HEK293T (cell line): Measurements from ENCODE around the gene CINP.

Experiments
- CTCF ChIA-PET: fragments of 350-600 bp; formaldehyde crosslinking; extraction: SDS; loops from one replicate; lab custom pipeline; 2021; ENCODE audit warnings: antibody characterized with exemption, inconsistent platforms; lab: Yijun Ruan, JAX
- POLR2A ChIA-PET: fragments of 350-600 bp; formaldehyde crosslinking; extraction: SDS; loops from one replicate; lab custom pipeline; 2020; ENCODE audit warnings: antibody characterized with exemption, inconsistent platforms; lab: Yijun Ruan, JAX
- DNase-seq: peaks from one replicate; pipeline ENCODE4 v3.0.0; 2012; ENCODE audit warnings: mixed read lengths; ENCODE audit errors: extremely low spot score
- ARNT ChIP-seq: fragments of 450-650 bp; IDR thresholded peaks from 2 replicates; pipeline ENCODE4 v1.6.1; 2017; ENCODE audit warnings: mild to moderate bottlenecking
- BHLHE40 ChIP-seq: fragments of 450-650 bp; IDR thresholded peaks from 2 replicates; pipeline ENCODE4 v1.6.1; 2016; ENCODE audit warnings: mild to moderate bottlenecking, moderate library complexity, borderline replicate concordance
- CTBP1 ChIP-seq: fragments of 450-650 bp; IDR thresholded peaks from 2 replicates; pipeline ENCODE4 v1.6.1; 2016; ENCODE audit warnings: borderline replicate concordance
- ELF4 ChIP-seq: fragments of 450-650 bp; IDR thresholded peaks from 2 replicates; pipeline ENCODE4 v1.6.1; 2017; ENCODE audit warnings: antibody characterized with exemption
- FOXA1 ChIP-seq: fragments of 450-650 bp; IDR thresholded peaks from 2 replicates; pipeline ENCODE4 v1.6.1; 2016; ENCODE audit warnings: mild to moderate bottlenecking
- FOXK2 ChIP-seq: fragments of 450-650 bp; IDR thresholded peaks from 2 replicates; pipeline ENCODE4 v1.6.1; 2016; ENCODE audit warnings: mild to moderate bottlenecking
- FOXM1 ChIP-seq: fragments of 450-650 bp; IDR thresholded peaks from 2 replicates; pipeline ENCODE4 v1.6.1; 2017; ENCODE audit warnings: mild to moderate bottlenecking, borderline replicate concordance
- HDGF ChIP-seq: fragments of 450-650 bp; IDR thresholded peaks from 2 replicates; pipeline ENCODE4 v1.6.1; 2017; ENCODE audit warnings: antibody characterized with exemption, borderline replicate concordance
- L3MBTL2 ChIP-seq: fragments of 450-650 bp; conservative IDR thresholded peaks from 2 replicates; pipeline ENCODE4 v1.6.1; 2016; ENCODE audit warnings: mild to moderate bottlenecking
- LEF1 ChIP-seq: fragments of 450-650 bp; IDR thresholded peaks from 2 replicates; pipeline ENCODE4 v1.6.1; 2017; ENCODE audit warnings: mild to moderate bottlenecking, borderline replicate concordance
- NFRKB ChIP-seq: fragments of 450-650 bp; IDR thresholded peaks from 2 replicates; pipeline ENCODE4 v1.6.1; 2016; ENCODE audit warnings: mild to moderate bottlenecking, moderate library complexity
- SP1 ChIP-seq: fragments of 450-650 bp; IDR thresholded peaks from 2 replicates; pipeline ENCODE4 v1.6.1; 2017
- SUZ12 ChIP-seq: fragments of 450-650 bp; IDR thresholded peaks from 2 replicates; pipeline ENCODE4 v1.6.1; 2016; ENCODE audit warnings: mild to moderate bottlenecking
- TARDBP ChIP-seq: fragments of 450-650 bp; IDR thresholded peaks from 2 replicates; pipeline ENCODE4 v1.6.1; 2016
- ZNF384 ChIP-seq: fragments of 450-650 bp; IDR thresholded peaks from 2 replicates; pipeline ENCODE4 v1.6.1; 2016
- TF ChIP-seq, protein P1 (sequence below): fragments of 450-650 bp; IDR thresholded peaks from 2 replicates; pipeline ENCODE4 v1.6.1; 2016

The CINP gene

DNA sequence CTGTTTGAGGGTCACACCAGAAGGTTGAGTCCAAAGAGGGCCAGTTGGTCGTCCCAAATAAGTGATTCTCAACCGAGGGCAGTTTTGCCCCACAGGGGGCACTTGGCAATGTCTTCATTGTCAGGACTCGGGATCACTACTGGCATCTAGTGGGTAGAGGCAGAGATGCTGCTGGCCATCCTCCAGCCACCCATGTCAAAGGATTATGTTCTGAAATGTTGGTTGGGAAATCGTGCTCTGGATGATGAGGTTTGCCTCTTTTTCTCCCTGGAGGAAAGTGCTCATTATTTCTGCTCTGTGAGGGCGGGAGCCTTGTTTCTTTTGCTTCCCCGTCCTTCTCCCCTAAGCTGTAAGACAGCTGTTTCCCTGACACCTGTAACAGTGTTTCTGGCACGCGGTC lies 39.6 kb downstream of the CINP start:
- CTCF ChIA-PET: no interaction called here
- POLR2A ChIA-PET: no interaction called here
- TF ChIP-seq TARDBP: no peak
- no peak for DNase-seq

DNA sequence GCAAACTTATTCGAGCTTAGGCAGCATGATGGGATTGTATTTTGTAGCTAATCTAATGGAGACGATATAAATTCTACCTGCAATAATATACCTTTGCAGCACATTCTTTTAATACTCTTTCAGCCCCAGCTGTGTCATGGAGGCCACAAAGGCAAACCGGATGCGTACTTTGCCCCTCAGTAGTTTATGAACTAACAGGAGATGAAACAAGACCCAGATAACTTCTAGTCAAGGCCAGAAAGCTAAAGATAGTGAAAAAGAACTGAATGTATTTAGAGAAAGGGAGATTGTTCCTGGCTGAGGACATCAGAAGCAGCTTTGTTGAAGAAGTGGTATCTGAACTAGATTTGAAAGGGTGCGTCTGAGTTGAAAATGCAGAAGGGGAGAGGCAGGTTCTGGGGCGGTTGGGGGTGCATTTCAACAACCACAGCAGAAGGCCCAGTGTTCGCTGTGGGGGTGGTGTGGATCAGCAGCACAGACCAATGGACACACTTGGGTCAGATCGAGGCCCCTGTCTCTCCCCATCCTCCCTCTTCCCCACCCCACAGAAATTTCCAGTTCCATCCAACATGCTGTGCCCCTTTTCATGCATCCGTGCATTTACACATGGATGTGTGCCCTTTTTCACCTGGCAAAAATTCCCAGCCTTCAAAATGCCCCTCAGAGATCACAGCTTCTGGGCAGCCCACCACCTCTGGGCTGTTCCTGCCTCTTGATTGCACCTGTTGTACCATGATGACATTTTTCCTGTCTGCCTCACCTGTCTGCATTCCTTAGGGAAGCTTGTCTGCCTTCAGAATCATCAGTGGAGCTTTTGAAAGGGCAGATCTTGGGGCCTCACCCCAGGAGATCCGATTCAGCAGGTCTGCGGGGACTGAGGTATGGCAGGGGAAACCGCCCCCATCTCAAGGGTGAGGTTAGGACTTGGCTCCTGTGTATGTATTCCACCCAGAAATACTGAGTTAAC lies 41.0 kb downstream of the CINP start:
- no peak for TF ChIP-seq CTBP1
- no peak for TF ChIP-seq SUZ12
- TF ChIP-seq FOXA1: no peak
- TF ChIP-seq, protein P1, sequence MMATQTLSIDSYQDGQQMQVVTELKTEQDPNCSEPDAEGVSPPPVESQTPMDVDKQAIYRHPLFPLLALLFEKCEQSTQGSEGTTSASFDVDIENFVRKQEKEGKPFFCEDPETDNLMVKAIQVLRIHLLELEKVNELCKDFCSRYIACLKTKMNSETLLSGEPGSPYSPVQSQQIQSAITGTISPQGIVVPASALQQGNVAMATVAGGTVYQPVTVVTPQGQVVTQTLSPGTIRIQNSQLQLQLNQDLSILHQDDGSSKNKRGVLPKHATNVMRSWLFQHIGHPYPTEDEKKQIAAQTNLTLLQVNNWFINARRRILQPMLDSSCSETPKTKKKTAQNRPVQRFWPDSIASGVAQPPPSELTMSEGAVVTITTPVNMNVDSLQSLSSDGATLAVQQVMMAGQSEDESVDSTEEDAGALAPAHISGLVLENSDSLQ: no peak
- no peak for TF ChIP-seq FOXM1
- TF ChIP-seq ARNT: no peak
- TF ChIP-seq ELF4: no peak
- ChIA-PET POLR2A (interaction anchor here (0.6 to 1.6 kb wide), 3 partner anchors 11 to 187 kb away, joined by 3 to 4 read pairs (median 3); no protein-coding TSS in a partner anchor), CTCF (no interaction called here)
- no peak for DNase-seq

DNA sequence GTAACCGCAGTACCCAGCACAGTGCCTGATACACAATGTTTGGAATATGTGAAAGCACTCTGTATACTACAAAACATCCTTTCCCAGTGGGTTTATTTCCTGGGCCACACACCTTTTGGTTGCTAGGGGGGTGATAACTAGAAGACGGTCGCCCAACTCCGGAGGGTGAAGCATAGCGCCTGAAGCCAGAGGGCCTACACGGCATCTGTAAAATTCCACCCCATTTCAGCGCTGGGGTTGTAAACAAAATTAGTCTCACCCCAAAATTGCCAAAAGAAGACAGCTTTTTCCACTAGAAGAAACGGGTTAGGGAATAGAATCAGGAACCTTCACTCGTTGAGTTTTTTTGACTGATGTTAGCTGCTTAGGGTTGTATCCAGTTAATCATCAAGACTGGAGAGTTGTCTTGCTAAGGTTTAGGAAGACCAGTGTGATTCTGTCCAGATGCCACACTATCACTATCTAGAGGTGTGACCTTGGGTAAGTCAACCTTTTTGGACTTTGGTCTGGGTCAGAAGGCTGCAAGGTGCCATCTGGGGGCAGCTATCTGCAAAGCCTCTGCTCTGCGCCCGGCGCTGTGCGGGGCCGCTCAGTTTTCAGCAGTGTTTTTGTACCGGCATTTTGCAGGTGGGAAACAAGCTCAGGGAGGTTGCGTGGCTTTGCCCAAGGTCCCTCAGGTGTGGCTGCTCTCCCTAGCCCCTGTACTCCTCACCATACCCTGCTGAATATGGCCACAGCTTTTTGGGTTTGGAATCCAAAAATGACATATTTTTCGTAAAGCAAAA lies 41.8 kb downstream of the CINP start:
- ChIA-PET CTCF (interaction anchor here (1.0 kb wide), 1 partner anchor 224 kb away, joined by 3 read pairs; no protein-coding TSS in a partner anchor), POLR2A (interaction anchor here (0.6 to 1.8 kb wide), 7 partner anchors 8 to 188 kb away, joined by 3 to 7 read pairs (median 3); partner anchors contain the start of gene MOK)
- DNase-seq: no peak
- TF ChIP-seq BHLHE40 (no peak), ZNF384 (no peak), FOXA1 (no peak), HDGF (no peak), NFRKB (no peak), TARDBP (no peak), SUZ12 (no peak), FOXK2 (no peak), ELF4 (no peak)
- TF ChIP-seq, protein P1: no peak

DNA sequence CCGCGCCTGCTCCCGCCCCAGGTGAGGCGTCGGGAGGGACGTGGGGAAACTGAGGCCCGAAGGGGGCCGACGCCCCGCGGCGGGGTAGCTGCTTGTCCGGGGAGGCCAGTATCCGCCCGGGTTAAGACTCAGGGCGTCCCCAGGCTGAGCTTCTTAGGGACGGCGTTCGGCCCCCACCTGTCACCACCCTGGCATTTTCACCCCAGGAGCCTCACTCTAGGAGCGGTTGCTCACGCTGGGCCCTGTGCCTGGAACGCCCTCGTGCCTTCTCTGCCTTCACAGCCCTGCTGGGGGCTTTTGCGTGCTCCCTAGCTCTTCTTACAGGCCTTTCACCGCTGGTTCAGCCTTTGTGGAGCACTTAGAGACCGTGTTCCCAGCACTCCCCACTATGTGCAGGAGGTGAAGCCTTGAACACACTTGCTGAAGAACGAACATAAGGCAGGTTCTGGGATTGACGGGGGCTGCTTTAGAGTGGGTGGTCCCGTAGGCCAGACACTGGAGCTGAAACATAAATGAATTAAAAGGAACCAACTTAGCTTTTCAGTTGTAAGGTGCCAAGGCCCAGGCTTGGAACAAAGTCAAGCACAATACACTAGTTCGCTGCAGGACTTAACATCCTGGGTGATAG lies 42.5 kb downstream of the CINP start:
- ChIA-PET POLR2A (interaction anchor here (0.5 to 1.8 kb wide), 9 partner anchors 9 to 694 kb away, joined by 3 to 7 read pairs (median 3); partner anchors contain the start of genes CINP, MOK and TECPR2), CTCF (interaction anchor here (1.0 kb wide), 1 partner anchor 223 kb away, joined by 3 read pairs; no protein-coding TSS in a partner anchor)
- DNase-seq: peak; percentile 40
- TF ChIP-seq ZNF384 (no peak), L3MBTL2 (0 out of 2 replicates have a peak, but pooled peaks have one; percentile 18)

DNA sequence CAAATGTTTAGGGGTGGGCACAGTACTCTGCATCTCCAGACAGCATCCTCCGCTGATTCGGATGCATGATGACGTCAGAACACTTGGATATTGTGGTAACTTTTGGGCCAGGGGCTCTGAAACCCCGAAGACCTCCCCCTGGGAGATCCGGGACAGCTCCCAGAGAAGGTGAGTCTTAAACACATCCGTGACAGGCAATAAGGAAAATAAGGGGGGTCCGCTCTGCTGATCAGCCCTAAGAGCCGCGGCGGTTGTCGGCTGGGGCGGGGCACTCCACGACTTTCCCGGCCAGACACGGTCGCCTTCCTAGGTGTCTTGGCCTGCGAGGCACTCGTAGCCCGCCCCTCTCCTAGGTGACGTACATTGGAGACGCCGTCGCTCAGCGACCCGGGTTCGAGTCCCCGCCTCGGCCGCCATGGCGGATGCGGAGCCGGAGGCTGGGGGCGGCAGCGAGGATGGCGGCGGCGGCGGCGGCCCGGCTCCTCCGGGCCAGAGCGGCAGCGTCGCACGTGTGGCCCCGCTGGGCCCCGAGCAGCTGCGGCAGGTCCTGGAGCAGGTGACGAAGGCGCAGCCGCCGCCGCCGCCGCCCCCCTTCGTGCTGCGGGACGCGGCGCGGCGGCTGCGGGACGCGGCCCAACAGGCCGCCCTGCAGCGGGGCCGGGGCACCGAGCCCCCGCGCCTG lies 43.2 kb downstream of the CINP start, which contains the start of gene ZNF839:
Gene ZNF839 (plus strand): TSS at position 396 of the 682 bp plus-strand sequence. CDS start 20 bp downstream, at position 416.
- POLR2A ChIA-PET: interaction anchor here (0.5 to 1.8 kb wide), 8 partner anchors 10 to 694 kb away, joined by 3 to 7 read pairs (median 3); partner anchors contain the start of genes CINP, MOK and TECPR2
- TF ChIP-seq SP1 (no peak), LEF1 (0 out of 2 replicates have a peak, but pooled peaks have one; percentile 7), FOXK2 (no peak)
- TF ChIP-seq, protein P1: peak; percentile 36; the same call in 1 of the 2 replicates
- DNase-seq: peak; percentile 84
- CTCF ChIA-PET: interaction anchor here (0.6 kb wide), 2 partner anchors 75 to 342 kb away, joined by 3 read pairs; no protein-coding TSS in a partner anchor
